IPS-11a (cell line): ENCODE measurements around the gene CEP89.
"Not testable (repeated sequence)": the region's sequence is repeated elsewhere in the genome, so short reads cannot be mapped to it uniquely, and the experiment has no call there.

Experiments
- H3K4me3 ChIP-seq: one replicate; pipeline ENCODE4 v1.5.1; 2013; ENCODE audit warnings: low read depth, low read length, control low read depth

CEP89 gene

GRCh38 chr19:32896516-32897214, 75.1 kb downstream of the CEP89 start:
- no peak overlapping the region for H3K4me3 ChIP-seq

DNA sequence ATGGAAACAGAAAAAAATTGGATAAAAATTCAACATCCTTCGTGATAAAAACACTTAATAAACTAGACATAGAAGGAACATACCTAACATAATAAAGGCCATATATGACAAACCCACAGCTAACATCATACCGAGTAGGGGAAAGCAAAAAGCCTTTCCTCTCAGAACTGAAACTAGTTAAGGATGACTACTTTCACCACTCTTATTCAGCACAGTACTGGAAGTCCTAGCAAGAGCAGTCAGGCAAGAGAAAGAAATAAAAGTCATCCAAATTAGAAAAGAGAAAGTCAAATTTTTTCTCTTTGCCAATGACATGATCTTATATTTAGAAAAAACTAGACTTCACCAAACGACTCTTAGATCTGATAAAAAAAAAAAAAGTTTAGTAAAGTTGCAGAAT, 76.4 kb downstream of the CEP89 start:
- H3K4me3 ChIP-seq: no peak overlapping the region

GRCh38 chr19:32891609-32892008, 80.1 kb downstream of the CEP89 start:
- H3K4me3 ChIP-seq: no peak overlapping the region

DNA sequence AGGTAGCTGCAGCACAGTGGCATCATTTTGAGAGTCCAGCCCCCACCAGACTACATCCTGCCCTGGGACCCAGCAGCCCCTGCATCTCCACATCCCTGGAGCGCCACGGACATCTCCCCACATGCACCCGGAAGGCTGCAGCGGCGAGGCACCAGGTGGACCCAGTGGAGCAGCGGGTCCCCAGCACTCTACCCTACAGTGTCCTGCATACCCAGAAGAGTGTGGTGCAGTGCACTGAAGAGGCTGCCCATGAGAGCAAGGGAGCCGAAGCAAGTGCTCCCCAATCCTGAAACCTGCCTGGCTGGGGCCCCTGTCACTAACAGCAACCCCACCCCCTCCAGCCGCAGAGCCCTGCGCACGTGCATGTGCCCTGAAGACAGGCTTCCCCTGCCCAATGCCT, 80.9 kb downstream of the CEP89 start:
- no peak overlapping the region for H3K4me3 ChIP-seq

GRCh38 chr19:32890326-32890725, 81.4 kb downstream of the CEP89 start:
- no peak overlapping the region for H3K4me3 ChIP-seq

- H3K4me3 ChIP-seq: no peak overlapping the region
Observed at GRCh38 chr19:32889137-32889934, 82.4 kb downstream of the CEP89 start.

GRCh38 chr19:32887572-32888215, 84.1 kb downstream of the CEP89 start:
- H3K4me3 ChIP-seq: no peak overlapping the region

GRCh38 chr19:32886241-32886640, 85.5 kb downstream of the CEP89 start:
- H3K4me3 ChIP-seq: no peak overlapping the region

- not testable (repeated sequence) for H3K4me3 ChIP-seq
Observed at GRCh38 chr19:32885255-32885654, 86.5 kb downstream of the CEP89 start.

GRCh38 chr19:32881766-32882165, 90.0 kb downstream of the CEP89 start:
- no peak overlapping the region for H3K4me3 ChIP-seq

DNA sequence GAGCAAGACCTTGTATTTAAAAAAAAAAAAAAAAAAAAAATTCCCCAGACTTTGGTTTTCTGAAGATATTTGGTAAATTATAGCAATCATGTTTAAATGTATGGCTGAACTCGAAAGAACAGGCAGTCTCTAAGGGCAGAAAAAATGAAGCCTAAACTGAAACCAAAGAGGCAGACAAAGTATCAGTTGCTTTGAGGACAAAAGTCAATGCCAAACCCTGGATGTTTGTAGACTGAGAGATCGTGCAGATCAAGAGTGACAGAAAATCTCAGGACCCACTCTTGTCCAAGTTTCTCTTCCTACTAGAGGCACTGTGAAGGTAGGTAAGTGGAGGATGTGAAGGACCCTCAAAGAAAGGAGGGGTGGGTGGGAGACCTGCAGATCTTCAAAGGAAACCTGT, 91.1 kb downstream of the CEP89 start:
- no peak overlapping the region for H3K4me3 ChIP-seq

DNA sequence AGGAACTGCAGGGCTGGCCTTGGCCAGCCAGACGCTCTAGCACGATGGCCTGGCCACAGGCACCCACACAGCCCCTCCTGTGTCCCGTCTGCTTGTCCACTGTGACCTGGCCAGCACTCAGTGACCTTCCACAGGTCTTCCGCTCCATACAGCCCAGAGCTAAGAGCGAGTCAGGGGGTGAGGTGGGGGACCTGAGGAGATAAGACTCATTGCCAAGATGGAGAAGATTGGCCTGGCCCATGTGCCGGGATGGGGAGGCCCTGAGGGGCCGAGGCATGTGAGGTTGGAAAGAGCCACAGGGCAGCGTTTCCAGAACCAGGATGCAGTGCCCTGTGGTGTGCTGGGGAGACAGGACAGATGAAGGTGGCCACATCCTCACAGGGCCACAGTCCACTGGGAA, 92.0 kb downstream of the CEP89 start:
- H3K4me3 ChIP-seq: no peak overlapping the region

DNA sequence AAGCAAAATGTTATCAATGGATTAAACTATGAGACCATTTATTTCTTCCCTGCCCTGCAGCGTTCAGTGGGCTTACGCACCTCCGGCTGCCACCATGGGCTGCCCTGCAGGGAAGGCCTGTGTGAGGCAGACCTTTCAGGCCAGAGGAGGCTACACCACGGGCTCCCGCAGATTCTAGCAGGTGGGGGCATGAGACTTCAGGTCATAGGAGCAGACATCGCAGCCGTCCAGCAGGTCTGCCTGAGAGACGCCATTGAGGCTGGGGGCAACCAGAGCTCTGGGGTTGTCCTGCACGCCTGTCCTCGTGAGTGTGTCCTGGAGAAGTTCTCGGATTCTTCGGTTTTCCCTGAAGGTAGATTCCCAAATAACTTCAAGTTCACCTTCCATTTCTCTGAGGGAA, 92.8 kb downstream of the CEP89 start:
- H3K4me3 ChIP-seq: no peak overlapping the region

GRCh38 chr19:32877977-32878745, 93.6 kb downstream of the CEP89 start:
- no peak overlapping the region for H3K4me3 ChIP-seq

- no peak overlapping the region for H3K4me3 ChIP-seq
Observed at GRCh38 chr19:32877323-32877912, 94.3 kb downstream of the CEP89 start.

GRCh38 chr19:32876919-32877285, 94.9 kb downstream of the CEP89 start:
- H3K4me3 ChIP-seq: no peak overlapping the region

GRCh38 chr19:32876236-32876918, 95.4 kb downstream of the CEP89 start:
- H3K4me3 ChIP-seq: no peak overlapping the region

GRCh38 chr19:32875428-32875827, 96.3 kb downstream of the CEP89 start:
- H3K4me3 ChIP-seq: no peak overlapping the region

GRCh38 chr19:32874605-32875004, 97.2 kb downstream of the CEP89 start:
- H3K4me3 ChIP-seq: no peak overlapping the region

DNA sequence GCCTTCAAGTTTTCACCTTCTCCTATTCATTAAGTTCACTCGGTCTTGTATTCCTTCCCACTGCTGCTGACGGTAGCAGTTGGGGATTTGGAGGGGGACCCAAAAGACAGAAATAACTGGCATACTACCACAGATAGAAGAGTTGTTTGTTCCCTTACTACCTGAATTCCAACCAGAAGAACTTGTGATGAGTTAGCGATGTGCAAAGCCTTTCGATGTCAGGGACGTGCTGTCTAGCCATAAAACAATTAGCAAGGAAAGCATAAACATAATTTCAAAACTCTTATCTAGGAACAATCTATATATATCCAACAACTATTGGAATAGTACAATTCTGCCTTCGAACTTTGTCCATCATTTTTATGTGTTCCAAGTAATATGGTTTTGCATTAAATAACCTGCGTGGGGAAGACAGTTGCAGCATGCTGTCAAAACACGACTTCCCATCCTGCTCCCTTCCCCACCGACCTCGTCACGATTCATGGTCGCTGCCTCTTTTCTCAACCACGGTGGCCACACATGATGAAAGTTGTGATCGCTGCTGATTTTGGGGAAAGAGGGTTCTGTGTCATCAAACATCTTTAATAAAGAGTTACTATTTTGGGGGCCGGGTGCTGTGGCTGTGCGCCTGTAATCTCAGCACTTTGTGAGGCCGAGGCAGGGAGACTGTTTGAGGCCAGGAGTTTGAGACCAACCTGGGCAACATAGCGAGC, 98.4 kb downstream of the CEP89 start:
- H3K4me3 ChIP-seq: no peak overlapping the region
